ENCODE data around the gene TMPRSS7.

The TMPRSS7 gene

GRCh38 chr3:112116748-112117186 lies 82.2 kb downstream of the TMPRSS7 start:
- peaks cover 83% of the 10 kb centered on the region for H3K36me3 ChIP-seq (ENCODE audit: insufficient read depth, insufficient read length, low read length)
- H3K4me3 ChIP-seq (ENCODE audit: insufficient read length, low read depth): no peak overlapping the region
- no peak for DNase-seq (ENCODE audit: low read depth, low spot score)
- H3K9ac ChIP-seq (ENCODE audit: insufficient read length, low read depth): no peak overlapping the region
- H3K27me3 ChIP-seq (ENCODE audit: insufficient read depth, insufficient read length): no peaks in the 10 kb centered on the region
- H3K4me1 ChIP-seq (ENCODE audit: insufficient read depth, insufficient read length): no peaks in the 10 kb centered on the region
- TF ChIP-seq YY1 (IDR thresholded peaks at IDR 0.05; ENCODE audit: insufficient read depth, insufficient read length): no peak
- TF ChIP-seq ZNF274 (IDR thresholded peaks at IDR 0.05; ENCODE audit: low read depth, low read length): no peak
- TF ChIP-seq SUZ12 (IDR thresholded peaks at IDR 0.05; ENCODE audit: extremely low read depth, insufficient read depth, insufficient read length): no peak
- H3K9me3 ChIP-seq (ENCODE audit: insufficient read depth, low read length): no peaks in the 10 kb centered on the region

DNA sequence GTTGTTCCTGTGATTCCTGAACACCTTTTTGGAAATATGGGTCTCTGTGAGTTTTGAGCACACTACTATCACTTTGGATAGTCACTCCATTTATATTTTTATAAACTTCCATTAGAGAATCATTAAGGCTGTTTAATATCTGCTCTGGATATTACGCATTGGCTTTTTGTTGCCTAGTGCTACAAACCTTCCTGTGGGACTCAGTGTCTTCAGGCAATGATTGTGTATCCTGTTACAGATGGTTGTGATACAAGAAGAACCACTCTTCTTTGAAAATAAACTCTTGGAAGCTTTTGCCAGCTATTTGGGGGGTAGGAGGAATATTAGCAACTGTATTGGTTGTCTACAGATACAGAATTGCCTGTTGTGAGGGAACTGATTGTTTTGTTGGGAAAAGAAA lies 82.9 kb downstream of the TMPRSS7 start:
- no peaks in the 10 kb centered on the region for H3K4me1 ChIP-seq (ENCODE audit: insufficient read depth, insufficient read length)
- no peak for TF ChIP-seq YY1 (IDR thresholded peaks at IDR 0.05; ENCODE audit: insufficient read depth, insufficient read length)
- TF ChIP-seq SUZ12 (IDR thresholded peaks at IDR 0.05; ENCODE audit: extremely low read depth, insufficient read depth, insufficient read length): no peak
- no peak for TF ChIP-seq ZNF274 (IDR thresholded peaks at IDR 0.05; ENCODE audit: low read depth, low read length)
- H3K9me3 ChIP-seq (ENCODE audit: insufficient read depth, low read length): no peaks in the 10 kb centered on the region
- H3K36me3 ChIP-seq (ENCODE audit: insufficient read depth, insufficient read length, low read length): peaks cover 82% of the 10 kb centered on the region
- H3K4me3 ChIP-seq (ENCODE audit: insufficient read length, low read depth): no peak overlapping the region
- DNase-seq (ENCODE audit: low read depth, low spot score): no peak
- H3K27me3 ChIP-seq (ENCODE audit: insufficient read depth, insufficient read length): no peaks in the 10 kb centered on the region
- no peak overlapping the region for H3K9ac ChIP-seq (ENCODE audit: insufficient read length, low read depth)

- no peak overlapping the region for H3K9ac ChIP-seq (ENCODE audit: insufficient read length, low read depth)
- no peaks in the 10 kb centered on the region for H3K27me3 ChIP-seq (ENCODE audit: insufficient read depth, insufficient read length)
- H3K9me3 ChIP-seq (ENCODE audit: insufficient read depth, low read length): no peaks in the 10 kb centered on the region
- H3K4me1 ChIP-seq (ENCODE audit: insufficient read depth, insufficient read length): no peaks in the 10 kb centered on the region
- no peak for TF ChIP-seq ZNF274 (IDR thresholded peaks at IDR 0.05; ENCODE audit: low read depth, low read length)
- TF ChIP-seq SUZ12 (IDR thresholded peaks at IDR 0.05; ENCODE audit: extremely low read depth, insufficient read depth, insufficient read length): no peak
- no peak for TF ChIP-seq YY1 (IDR thresholded peaks at IDR 0.05; ENCODE audit: insufficient read depth, insufficient read length)
- H3K36me3 ChIP-seq (ENCODE audit: insufficient read depth, insufficient read length, low read length): peaks cover 81% of the 10 kb centered on the region
- no peak overlapping the region for H3K4me3 ChIP-seq (ENCODE audit: insufficient read length, low read depth)
- DNase-seq (ENCODE audit: low read depth, low spot score): no peak
Observed at GRCh38 chr3:112117841-112118571, 83.5 kb downstream of the TMPRSS7 start.

- H3K9me3 ChIP-seq (ENCODE audit: insufficient read depth, low read length): no peaks in the 10 kb centered on the region
- no peak overlapping the region for H3K9ac ChIP-seq (ENCODE audit: insufficient read length, low read depth)
- H3K4me1 ChIP-seq (ENCODE audit: insufficient read depth, insufficient read length): no peaks in the 10 kb centered on the region
- no peak overlapping the region for H3K4me3 ChIP-seq (ENCODE audit: insufficient read length, low read depth)
- TF ChIP-seq SUZ12 (IDR thresholded peaks at IDR 0.05; ENCODE audit: extremely low read depth, insufficient read depth, insufficient read length) (no peak), YY1 (IDR thresholded peaks at IDR 0.05; ENCODE audit: insufficient read depth, insufficient read length) (no peak), ZNF274 (IDR thresholded peaks at IDR 0.05; ENCODE audit: low read depth, low read length) (no peak)
- DNase-seq (ENCODE audit: low read depth, low spot score): no peak
- peaks cover 78% of the 10 kb centered on the region for H3K36me3 ChIP-seq (ENCODE audit: insufficient read depth, insufficient read length, low read length)
- H3K27me3 ChIP-seq (ENCODE audit: insufficient read depth, insufficient read length): no peaks in the 10 kb centered on the region
Observed at GRCh38 chr3:112119962-112120836, 85.7 kb downstream of the TMPRSS7 start.

- Histone ChIP-seq H3K36me3 (ENCODE audit: insufficient read depth, insufficient read length, low read length) (peaks cover 67% of the 10 kb centered on the region), H3K27me3 (ENCODE audit: insufficient read depth, insufficient read length) (no peaks in the 10 kb centered on the region), H3K4me1 (ENCODE audit: insufficient read depth, insufficient read length) (no peaks in the 10 kb centered on the region), H3K9ac (ENCODE audit: insufficient read length, low read depth) (no peak overlapping the region), H3K4me3 (ENCODE audit: insufficient read length, low read depth) (no peak overlapping the region), H3K9me3 (ENCODE audit: insufficient read depth, low read length) (no peaks in the 10 kb centered on the region)
- TF ChIP-seq SUZ12 (IDR thresholded peaks at IDR 0.05; ENCODE audit: extremely low read depth, insufficient read depth, insufficient read length) (no peak), ZNF274 (IDR thresholded peaks at IDR 0.05; ENCODE audit: low read depth, low read length) (no peak), YY1 (IDR thresholded peaks at IDR 0.05; ENCODE audit: insufficient read depth, insufficient read length) (no peak)
- DNase-seq (ENCODE audit: low read depth, low spot score): no peak
Observed at GRCh38 chr3:112121577-112122547, 87.3 kb downstream of the TMPRSS7 start.

GRCh38 chr3:112122870-112123269 lies 88.3 kb downstream of the TMPRSS7 start:
- H3K4me3 ChIP-seq (ENCODE audit: insufficient read length, low read depth): no peak overlapping the region

More at GRCh38 chr3:112122870-112123269, 88.3 kb downstream of the TMPRSS7 start:
- peaks cover 57% of the 10 kb centered on the region for H3K36me3 ChIP-seq (ENCODE audit: insufficient read depth, insufficient read length, low read length)
- no peaks in the 10 kb centered on the region for H3K4me1 ChIP-seq (ENCODE audit: insufficient read depth, insufficient read length)
- no peaks in the 10 kb centered on the region for H3K9me3 ChIP-seq (ENCODE audit: insufficient read depth, low read length)
- DNase-seq (ENCODE audit: low read depth, low spot score): no peak
- TF ChIP-seq YY1 (IDR thresholded peaks at IDR 0.05; ENCODE audit: insufficient read depth, insufficient read length) (no peak), ZNF274 (IDR thresholded peaks at IDR 0.05; ENCODE audit: low read depth, low read length) (no peak), SUZ12 (IDR thresholded peaks at IDR 0.05; ENCODE audit: extremely low read depth, insufficient read depth, insufficient read length) (no peak)
- no peak overlapping the region for H3K9ac ChIP-seq (ENCODE audit: insufficient read length, low read depth)
- H3K27me3 ChIP-seq (ENCODE audit: insufficient read depth, insufficient read length): no peaks in the 10 kb centered on the region

All from NT2/D1 (cell line).